H1 (cell line): ENCODE data around the gene GRID1. TPM values are rescaled to one million over a fixed set of nuclear protein-coding genes. Genes with fewer than 3 reads are reported as not detected.

Experiments used
- ASH2L ChIP-seq: fragments of 200-600, 300-600 bp; sonication (generic); IDR thresholded peaks from one replicate; pipeline ENCODE4 v1.7.1; 2017; ENCODE audit warnings: low read length
- SAP30 ChIP-seq: fragments of 300-600 bp; sonication (generic); IDR thresholded peaks from 2 replicates; pipeline ENCODE4 v1.7.1; 2012; ENCODE audit warnings: low read length, moderate library complexity, mild to moderate bottlenecking, inconsistent platforms; ENCODE audit not compliant: insufficient read depth, insufficient replicate concordance
- SIN3A ChIP-seq, 2 experiments: IDR thresholded peaks in 1 of 2; conservative IDR thresholded peaks in 1 of 2; 2 replicates each; pipeline ENCODE4 v1.6.1; 2011 to 2012; ENCODE audit warnings: low read length in 2 of 2, improper control_type of control experiment in 1 of 2, low read depth in 1 of 2, mild to moderate bottlenecking in 1 of 2
- SIX5 ChIP-seq: IDR thresholded peaks from 2 replicates; pipeline ENCODE4 v1.6.1; 2011; ENCODE audit warnings: mild to moderate bottlenecking, low read depth, low read length
- polyA plus RNA-seq, 7 experiments: library from polyadenylated mRNA; depleted of rRNA in 3 of 7; stranded (reverse) in 5 of 7; unstranded in 2 of 7; fragments of >200 nt in 5 of 7; fragments of 200-250 nt in 2 of 7; gene quantifications; 1 replicate in 5 of 7; 2 replicates in 1 of 7; 4 replicates in 1 of 7; pipeline versions ENCODE4 v1.2.1 to v1.2.3, GENCODE V29; 2011 to 2013; ENCODE audit warnings: missing spikeins in 2 of 7, mixed read lengths in 2 of 7
- total RNA-seq: library from RNA; stranded (reverse); fragmentation: NEBNext Ultra II Directional; extraction: Animal tissue kit (Norgen Biotek cat#: 25700); gene quantifications from 2 replicates; pipeline ENCODE4 v1.2.1, GENCODE V29; 2021

GRID1 gene
- total and polyA plus RNA-seq, 2 of the 8 experiments (the other 6 are each of a cell fraction or from before 2014, with no cell fraction given) = 0.22 to 0.30 TPM

DNA sequence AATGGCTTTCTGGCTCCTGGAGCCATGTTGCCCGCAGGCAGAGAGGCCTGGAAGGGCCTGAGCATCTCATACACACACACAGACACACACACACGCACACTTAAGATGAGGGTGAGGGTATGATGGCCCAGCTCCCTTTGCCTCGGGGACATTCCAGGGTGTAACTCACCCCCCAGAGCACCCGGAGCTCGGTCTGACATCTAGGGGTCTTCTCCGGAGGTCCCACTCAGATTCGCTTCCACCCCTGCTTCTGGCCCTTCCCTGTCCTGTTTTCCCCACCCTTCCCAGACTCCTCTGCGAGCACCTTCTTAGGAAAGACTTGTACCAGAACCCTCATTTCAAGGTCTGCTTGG is 304.4 kb downstream of the GRID1 start (continued):
- TF ChIP-seq SIN3A (conservative IDR thresholded peaks at IDR 0.05 in 1 of 2, IDR thresholded peaks at IDR 0.05 in 1 of 2; ENCODE audit: low read depth in 1 of 2, low read length in 2 of 2) = no peak
- TF ChIP-seq SIX5 = no peak
- TF ChIP-seq SAP30 = no peak
- TF ChIP-seq ASH2L = no peak
